Endothelial cell (in vitro differentiated cells): Measurements from ENCODE around the gene SLC35F6. TPM values are rescaled to one million over a fixed set of nuclear protein-coding genes. Genes with fewer than 3 reads are reported as not detected.

ENCODE experiments used
- DNase-seq: peaks from one replicate; pipeline ENCODE4 v3.0.0; 2021; ENCODE audit warnings: low spot score
- H3K27ac Mint-ChIP-seq: one replicate; pipeline ENCODE4 v1.8.0; 2021; ENCODE audit warnings: mixed read lengths, inconsistent platforms; ENCODE audit not compliant: unreplicated experiment
- H3K27me3 Mint-ChIP-seq: one replicate; pipeline ENCODE4 v1.8.0; 2021; ENCODE audit warnings: mild to moderate bottlenecking, moderate library complexity, mixed read lengths, inconsistent platforms; ENCODE audit not compliant: unreplicated experiment
- H3K36me3 Mint-ChIP-seq: one replicate; pipeline ENCODE4 v1.8.0; 2021; ENCODE audit warnings: mild to moderate bottlenecking, low read depth, mixed read lengths, inconsistent platforms; ENCODE audit not compliant: unreplicated experiment
- H3K4me1 Mint-ChIP-seq: one replicate; pipeline ENCODE4 v1.8.0; 2021; ENCODE audit warnings: mild to moderate bottlenecking, mixed read lengths, inconsistent platforms; ENCODE audit not compliant: unreplicated experiment
- H3K4me3 Mint-ChIP-seq: one replicate; pipeline ENCODE4 v1.8.0; 2021; ENCODE audit warnings: mild to moderate bottlenecking, mixed read lengths, inconsistent platforms; ENCODE audit not compliant: unreplicated experiment
- H3K9me3 Mint-ChIP-seq: one replicate; pipeline ENCODE4 v1.8.0; 2021; ENCODE audit warnings: mixed read lengths, inconsistent platforms; ENCODE audit not compliant: unreplicated experiment
- total RNA-seq: library from RNA; stranded (reverse); fragmentation: NEBNext Ultra II Directional; extraction: Animal tissue kit (Norgen Biotek cat#: 25700); gene quantifications from one replicate; pipeline ENCODE4 v1.2.1, GENCODE V29; 2021; ENCODE audit not compliant: unreplicated experiment
- TF ChIP-seq, protein P1 (sequence below): fragments of 200-600 bp; sonication (generic); IDR thresholded peaks from one replicate; pipeline ENCODE4 v1.5.0; 2021; ENCODE audit warnings: antibody characterized with exemption; ENCODE audit not compliant: unreplicated experiment

SLC35F6 gene
- total RNA-seq, 1 donor from 2014 or later: 23.8 TPM

GRCh38 chr2:26718949-26719686, 45.0 kb upstream of the SLC35F6 start:
- Mint-ChIP-seq H3K36me3 (no peaks in the 10 kb centered on the region), H3K27me3 (peaks cover 1% of the 10 kb centered on the region), H3K9me3 (no peaks in the 10 kb centered on the region), H3K4me1 (no peaks in the 10 kb centered on the region), H3K4me3 (no peak overlapping the region), H3K27ac (no peak overlapping the region)
- no peak for DNase-seq
- TF ChIP-seq, protein P1, sequence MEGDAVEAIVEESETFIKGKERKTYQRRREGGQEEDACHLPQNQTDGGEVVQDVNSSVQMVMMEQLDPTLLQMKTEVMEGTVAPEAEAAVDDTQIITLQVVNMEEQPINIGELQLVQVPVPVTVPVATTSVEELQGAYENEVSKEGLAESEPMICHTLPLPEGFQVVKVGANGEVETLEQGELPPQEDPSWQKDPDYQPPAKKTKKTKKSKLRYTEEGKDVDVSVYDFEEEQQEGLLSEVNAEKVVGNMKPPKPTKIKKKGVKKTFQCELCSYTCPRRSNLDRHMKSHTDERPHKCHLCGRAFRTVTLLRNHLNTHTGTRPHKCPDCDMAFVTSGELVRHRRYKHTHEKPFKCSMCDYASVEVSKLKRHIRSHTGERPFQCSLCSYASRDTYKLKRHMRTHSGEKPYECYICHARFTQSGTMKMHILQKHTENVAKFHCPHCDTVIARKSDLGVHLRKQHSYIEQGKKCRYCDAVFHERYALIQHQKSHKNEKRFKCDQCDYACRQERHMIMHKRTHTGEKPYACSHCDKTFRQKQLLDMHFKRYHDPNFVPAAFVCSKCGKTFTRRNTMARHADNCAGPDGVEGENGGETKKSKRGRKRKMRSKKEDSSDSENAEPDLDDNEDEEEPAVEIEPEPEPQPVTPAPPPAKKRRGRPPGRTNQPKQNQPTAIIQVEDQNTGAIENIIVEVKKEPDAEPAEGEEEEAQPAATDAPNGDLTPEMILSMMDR: no peak

- no peaks in the 10 kb centered on the region for H3K9me3 Mint-ChIP-seq
- H3K27me3 Mint-ChIP-seq: peaks cover 3% of the 10 kb centered on the region
- H3K36me3 Mint-ChIP-seq: no peaks in the 10 kb centered on the region
- H3K4me1 Mint-ChIP-seq: peaks cover 2% of the 10 kb centered on the region
- no peak for DNase-seq
- TF ChIP-seq, protein P1: no peak
- H3K27ac Mint-ChIP-seq: no peak overlapping the region
- H3K4me3 Mint-ChIP-seq: no peak overlapping the region
Measured at GRCh38 chr2:26720322-26721114, 43.6 kb upstream of the SLC35F6 start.

DNA sequence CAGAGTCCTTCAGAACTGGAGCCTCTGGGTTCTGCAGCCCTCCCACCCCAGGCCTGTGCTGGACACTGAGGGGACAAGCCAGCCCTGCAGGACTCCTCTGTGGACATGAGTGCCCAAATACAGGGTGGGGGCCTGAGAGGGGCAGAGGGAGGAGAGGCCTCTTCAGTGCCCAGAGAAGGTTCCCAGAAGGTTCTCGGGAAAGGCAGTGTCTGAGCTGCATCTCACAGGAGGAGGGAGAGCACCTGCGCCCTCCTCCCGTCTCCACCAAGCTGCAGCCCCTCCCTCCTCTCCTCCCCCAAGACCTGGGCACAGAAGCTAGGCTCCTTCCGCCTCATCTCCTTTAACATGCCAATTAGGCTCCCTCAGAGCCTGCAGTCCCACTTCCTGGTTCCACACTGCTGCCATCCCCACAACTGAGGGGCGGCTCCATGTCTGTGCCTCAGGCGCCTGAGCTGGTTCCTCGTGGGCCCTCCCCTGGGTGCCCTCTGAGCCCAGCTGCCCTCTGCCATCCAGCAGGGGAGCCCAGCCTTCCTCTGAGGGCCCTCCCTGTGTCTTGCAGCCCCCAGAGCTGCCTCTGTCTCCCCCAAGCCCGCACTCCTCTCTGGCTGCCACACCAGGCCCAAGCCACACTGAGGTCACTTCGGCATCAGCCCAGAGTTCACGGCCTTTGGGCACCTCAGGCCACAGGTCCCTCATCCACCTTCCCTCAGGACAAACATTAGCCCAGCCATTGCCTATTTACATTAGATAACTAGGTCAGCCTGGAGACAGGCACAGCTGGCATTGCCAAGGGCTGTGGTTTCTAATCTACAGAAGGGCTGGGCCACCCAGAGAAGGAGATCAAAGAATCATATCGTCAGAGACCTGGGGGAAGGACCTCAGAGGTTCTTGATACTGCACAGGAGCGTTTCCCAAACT, 42.7 kb upstream of the SLC35F6 start:
- peaks cover 2% of the 10 kb centered on the region for H3K4me1 Mint-ChIP-seq
- H3K27me3 Mint-ChIP-seq: peaks cover 3% of the 10 kb centered on the region
- H3K9me3 Mint-ChIP-seq: no peaks in the 10 kb centered on the region
- no peak for DNase-seq
- TF ChIP-seq, protein P1: no peak
- no peak overlapping the region for H3K4me3 Mint-ChIP-seq
- H3K36me3 Mint-ChIP-seq: no peaks in the 10 kb centered on the region
- no peak overlapping the region for H3K27ac Mint-ChIP-seq

- Mint-ChIP-seq H3K27me3 (peaks cover 3% of the 10 kb centered on the region), H3K4me1 (peaks cover 2% of the 10 kb centered on the region), H3K27ac (no peak overlapping the region), H3K9me3 (no peaks in the 10 kb centered on the region), H3K36me3 (no peaks in the 10 kb centered on the region), H3K4me3 (no peak overlapping the region)
- DNase-seq: no peak
- TF ChIP-seq, protein P1: no peak
Measured at GRCh38 chr2:26722328-26722727, 41.8 kb upstream of the SLC35F6 start.
